GM15510 (cell line): ENCODE measurements around the gene FGFRL1.

Source experiments
- POLR2A ChIP-seq: IDR thresholded peaks from 3 replicates; pipeline ENCODE4 v1.6.1; 2011; ENCODE audit warnings: borderline replicate concordance; ENCODE audit not compliant: insufficient read length; ENCODE audit errors: extremely low read depth

The FGFRL1 gene

GRCh38 chr4:1018147-1019020, 7.0 kb downstream of the FGFRL1 start:
- no peak for TF ChIP-seq POLR2A

GRCh38 chr4:1019320-1019719, 7.9 kb downstream of the FGFRL1 start:
- TF ChIP-seq POLR2A = no peak

GRCh38 chr4:1019729-1020470, 8.5 kb downstream of the FGFRL1 start:
- TF ChIP-seq POLR2A = no peak

GRCh38 chr4:1021386-1022050, 10.1 kb downstream of the FGFRL1 start:
- TF ChIP-seq POLR2A = no peak

GRCh38 chr4:1022051-1022738, 10.8 kb downstream of the FGFRL1 start:
- no peak for TF ChIP-seq POLR2A

- TF ChIP-seq POLR2A = no peak
These were observed 11.3 kb downstream of the FGFRL1 start for GRCh38 chr4:1022739-1023066.

GRCh38 chr4:1023075-1023640, 11.7 kb downstream of the FGFRL1 start:
- no peak for TF ChIP-seq POLR2A

- TF ChIP-seq POLR2A = no peak
These were observed 12.7 kb downstream of the FGFRL1 start for GRCh38 chr4:1023895-1024740.

GRCh38 chr4:1024882-1025545, 13.6 kb downstream of the FGFRL1 start:
- no peak for TF ChIP-seq POLR2A

GRCh38 chr4:1026115-1026514, 14.7 kb downstream of the FGFRL1 start:
- no peak for TF ChIP-seq POLR2A

GRCh38 chr4:1027219-1027914, 15.9 kb downstream of the FGFRL1 start:
- TF ChIP-seq POLR2A = no peak

GRCh38 chr4:1027915-1028238, 16.5 kb downstream of the FGFRL1 start:
- no peak for TF ChIP-seq POLR2A
